Heart left ventricle (tissue), 16 donors: ENCODE data around the gene BDNF. TPM values are rescaled to one million over a fixed set of nuclear protein-coding genes. Genes with fewer than 3 reads are reported as not detected.

ENCODE experiments used
- ATAC-seq, 4 donors: fragments of 200-7000 bp; cut with Tn5 transposase; one replicate each; pipeline ENCODE4 v1.9.1; 2020 to 2022; ENCODE audit warnings: moderate library complexity in 4 of 4, mild to moderate bottlenecking in 3 of 4, moderate number of reproducible peaks in 1 of 4
- DNase-seq, 5 donors: peaks; one replicate each; pipeline ENCODE4 v3.0.0-alpha.2; 2020
- H3K27ac ChIP-seq, 12 donors: fragments of 200-600 bp; sonication (generic) in 4 of 12; one replicate each; pipeline versions ENCODE4 v1.5.0 to v1.8.0; 2016 to 2022; ENCODE audit warnings: mild to moderate bottlenecking in 2 of 12
- H3K27me3 ChIP-seq, 9 donors: fragments of 200-600 bp; sonication (generic) in 2 of 9; one replicate each; pipeline versions ENCODE4 v1.5.1 to v1.8.0; 2016 to 2022; ENCODE audit warnings: mild to moderate bottlenecking in 3 of 9
- H3K36me3 ChIP-seq, 9 donors: fragments of 200-600 bp; sonication (generic) in 2 of 9; one replicate each; pipeline versions ENCODE4 v1.5.0 to v1.8.0; 2018 to 2022; ENCODE audit warnings: mild to moderate bottlenecking in 2 of 9
- H3K4me1 ChIP-seq, 12 donors: fragments of 200-600 bp; sonication (generic) in 4 of 12; one replicate each; pipeline versions ENCODE4 v1.5.0 to v1.8.0; 2016 to 2022; ENCODE audit warnings: mild to moderate bottlenecking in 3 of 12
- H3K4me3 ChIP-seq, 12 donors: fragments of 200-600 bp; sonication (generic) in 4 of 12; one replicate each; pipeline versions ENCODE4 v1.5.0 to v1.8.0; 2017 to 2022; ENCODE audit warnings: mild to moderate bottlenecking in 9 of 12, moderate library complexity in 4 of 12
- H3K9me3 ChIP-seq, 12 donors: fragments of 200-600 bp; sonication (generic) in 4 of 12; one replicate each; pipeline versions ENCODE4 v1.5.0 to v1.8.0; 2016 to 2022; ENCODE audit warnings: mild to moderate bottlenecking in 1 of 12
- CTCF ChIP-seq, 12 donors: fragments of 200-600 bp; sonication (generic) in 4 of 12; IDR thresholded peaks; one replicate each; pipeline versions ENCODE4 v1.5.0 to v1.8.0; 2018 to 2022; ENCODE audit warnings: antibody characterized with exemption in 12 of 12, mild to moderate bottlenecking in 5 of 12
- POLR2A ChIP-seq, 2 donors: fragments of 450-650 bp; IDR thresholded peaks; one replicate each; pipeline ENCODE4 v1.6.1; 2017; ENCODE audit warnings: antibody characterized with exemption in 2 of 2, mild to moderate bottlenecking in 2 of 2, moderate library complexity in 2 of 2
- WGBS, 4 donors: extraction: QIAGEN DNeasy Blood & Tissue Kit in 2 of 4; methylation state at CpG; one replicate each; pipeline versions ENCODE4 v1.1.5 to v1.1.7; 2013 to 2018; 5-methylcytosine and 5-hydroxymethylcytosine counted together
- intact Hi-C, 10 donors: fragments of 100-400 bp; cut with DNase I; formaldehyde crosslinking; loops; one replicate each; pipeline versions ENCODE4 v1.11.1 to v1.14.2; 2022
- polyA plus RNA-seq, 2 donors: library from polyadenylated mRNA; stranded (reverse); fragments of 200-250 nt; gene quantifications; one replicate each; pipeline ENCODE4 v1.2.3, GENCODE V29; 2013
- total RNA-seq, 9 donors: library from RNA; depleted of rRNA in 2 of 9; stranded (reverse); fragments of >200 nt in 2 of 9; fragmentation: NEBNext Ultra II Directional in 3 of 9; extraction: Animal tissue kit (Norgen Biotek cat#: 25700) in 3 of 9; gene quantifications; one replicate each; pipeline versions ENCODE4 v1.1.0 to v1.2.4, GENCODE V29; 2016 to 2023
- donor health status: ischemic (EF 13 %, LVEDD 7.1; RV severe dilation, severe dysfunction).
- donor health status: healthy with polysubstance abuse.
- donor health status: DM: no; HTN: yes; CAD: no.
- donor health status: DM: no; HTN: no; CAD: no.
- donor health status: ischemic (EF 25% LVEDD 6.9; RV normal size, moderate dysfunction).
- donor health status: ischemic (EF 25% LVEDD 5.7; RV mildly dilated, moderate dysfunction).
- donor health status: healthy.
- donor health status: DM: yes; HTN: yes; CAD: no.
- donor health status: ischemic (EF 35%, LVEDD 5.7; RV mildly dilated, moderate dysfunction).
- donor health status: nonischemic (EF 11% LVEDD 7.7; RV severe dilation, severe dysfunction).
- donor health status: DM: yes; HTN: yes; CAD: no.
- donor health status: PGD.
- donor health status: ischemic (EF 29% LVEDD 5.4; RV normal size, mild dysfunction).
- donor health status: nonischemic (EF 23%, LVEDD 6.1; RV moderate dilation, normal function).

Gene BDNF
- total and polyA plus RNA-seq, 11 donors = 0.93 to 8.5 (median 3.1) TPM

DNA sequence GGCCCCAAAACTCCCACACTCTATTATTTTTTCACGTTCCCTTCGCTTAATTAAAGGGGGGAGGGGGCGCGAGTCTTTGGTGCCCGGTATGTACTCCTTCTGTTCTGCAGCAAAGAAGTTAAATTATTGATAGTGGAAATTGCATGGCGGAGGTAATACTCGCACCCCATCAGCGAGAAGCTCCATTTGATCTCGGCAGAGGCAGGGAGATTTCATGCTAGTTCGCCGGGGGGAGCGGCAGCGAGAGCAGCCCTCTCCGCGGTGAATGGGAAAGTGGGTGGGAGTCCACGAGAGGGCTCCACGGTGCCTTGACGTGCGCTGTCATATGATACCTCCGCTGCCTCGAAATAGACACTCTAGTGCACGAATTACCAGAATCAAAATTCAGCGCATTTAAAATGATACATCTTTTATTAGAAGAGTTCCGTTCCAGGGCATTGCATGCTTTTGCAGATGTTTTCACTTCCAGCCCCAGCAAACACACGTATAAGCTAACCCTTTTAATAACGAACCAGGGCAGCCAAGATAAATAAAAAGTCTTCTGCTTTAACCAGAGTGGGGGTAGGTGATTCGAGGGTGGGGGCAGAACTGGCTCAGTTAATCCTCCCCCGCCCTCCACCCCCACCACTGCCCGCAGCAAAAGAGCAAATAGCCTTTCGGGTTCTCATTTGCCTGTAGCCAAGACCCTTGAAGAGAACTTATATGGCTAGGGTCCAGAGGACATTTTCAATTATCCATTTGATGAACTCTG lies 1.3 kb upstream of the BDNF start:
- Histone ChIP-seq H3K27ac (peak overlapping the region in 6 of 12 donors; percentile 34 to 87 (median 76)), H3K4me1 (peaks cover 0 to 35% (median 12%) of the 10 kb centered on the region in 12 donors), H3K9me3 (no peaks in the 10 kb centered on the region), H3K4me3 (peak overlapping the region; percentile 43 to 73 (median 63)), H3K27me3 (peaks cover 0 to 68% (median 13%) of the 10 kb centered on the region in 9 donors), H3K36me3 (no peaks in the 10 kb centered on the region)
- DNase-seq (peak; percentile 23 to 63 (median 57)), ATAC-seq (peak in 3 of 4 donors; percentile 57 to 72 (median 65))
- WGBS, 4 donors = 1 to 3% (median 2%) methylated on average over 28 to 30 of the region's 30 CpGs
- intact Hi-C loops = loop anchor here in 7 of 10 donors (2.0 to 10.0 kb wide), 8 partner anchors 177 to 1626 kb away; no protein-coding TSS in a partner anchor
- TF ChIP-seq CTCF (IDR thresholded peaks at IDR 0.05) (peak in 7 of 12 donors; percentile 16 to 41 (median 25)), POLR2A (IDR thresholded peaks at IDR 0.05) (peak in 1 of 2 donors; percentile 46)

DNA sequence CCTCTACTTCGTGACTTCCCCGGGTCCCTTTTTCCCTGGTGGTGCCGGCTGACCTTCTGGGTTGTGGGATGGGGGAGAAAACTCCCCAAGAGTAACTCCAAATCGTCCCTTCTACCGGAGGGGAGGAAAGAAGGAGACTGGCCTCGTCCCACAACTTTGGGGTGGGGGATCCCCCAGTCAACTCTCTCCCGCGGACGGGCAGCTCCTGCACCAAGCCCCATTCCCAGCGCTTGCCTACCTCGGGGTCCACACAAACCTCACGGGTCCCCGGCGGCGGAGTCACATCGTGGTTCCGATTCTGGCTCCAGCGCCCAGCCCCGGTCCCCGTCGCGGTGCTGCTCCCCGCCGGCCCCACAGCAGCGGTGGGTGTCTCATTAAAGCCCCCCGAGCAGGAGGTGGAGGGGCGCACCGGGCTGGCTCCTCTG lies 317 bp downstream of the BDNF start:
- intact Hi-C loops = loop anchor here (2.0 to 10.0 kb wide), 17 partner anchors 165 to 1635 kb away; partner anchors contain the start of genes KIF18A (in 2 of the 10), METTL15 (in 2 of the 10) and LIN7C (in 1 of the 10)
- H3K4me1 ChIP-seq = peaks cover 0 to 35% (median 12%) of the 10 kb centered on the region in 12 donors
- H3K4me3 ChIP-seq = peak overlapping the region; percentile 43 to 73 (median 63)
- peaks cover 0 to 72% (median 15%) of the 10 kb centered on the region in 9 donors for H3K27me3 ChIP-seq
- ATAC-seq (peak in 1 of 4 donors; percentile 7), DNase-seq (peak in 1 of 5 donors; percentile 47)
- no peaks in the 10 kb centered on the region for H3K36me3 ChIP-seq
- H3K27ac ChIP-seq = peak overlapping the region in 8 of 12 donors; percentile 55 to 87 (median 67)
- 0 to 2% (median 1%) methylated on average over 24 to 28 of the region's 28 CpGs for WGBS, 4 donors
- H3K9me3 ChIP-seq = no peaks in the 10 kb centered on the region
- no peak for TF ChIP-seq POLR2A (IDR thresholded peaks at IDR 0.05)
- no peak for TF ChIP-seq CTCF (IDR thresholded peaks at IDR 0.05)

DNA sequence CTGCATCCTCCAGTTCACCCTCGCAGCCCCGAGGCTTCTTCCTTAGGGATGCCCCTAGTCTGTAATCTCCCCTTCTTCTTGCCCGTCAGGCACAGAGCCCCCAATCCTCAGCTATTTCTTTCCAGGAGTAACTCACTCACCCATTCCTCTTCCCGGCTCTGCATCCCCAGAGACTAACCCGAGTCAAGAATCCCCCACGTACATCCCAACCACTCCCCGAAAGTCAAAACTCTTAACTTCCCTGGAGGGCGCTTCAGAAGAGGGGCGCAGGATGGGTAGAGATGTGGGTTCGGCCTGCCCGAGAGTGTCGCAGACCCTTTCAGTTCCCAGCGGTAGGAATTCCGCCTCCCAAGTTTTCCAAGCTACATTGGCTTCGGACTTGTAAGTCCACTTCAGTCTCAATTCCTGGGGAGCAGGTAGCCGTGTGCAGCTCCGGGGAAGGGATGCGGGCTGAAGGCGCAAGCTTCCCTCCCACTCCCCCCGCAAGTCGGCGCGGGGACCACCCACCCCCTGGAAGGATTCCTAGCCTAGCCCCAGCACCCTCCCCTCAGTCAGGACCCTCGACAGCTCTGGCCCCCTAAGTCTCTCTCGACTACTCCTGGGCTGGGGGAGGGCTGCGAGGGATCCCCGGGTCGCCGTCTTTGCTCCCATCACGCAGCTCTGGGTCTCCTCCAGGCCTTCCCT lies 871 bp downstream of the BDNF start:
- no peak for DNase-seq
- intact Hi-C loops = loop anchor here (2.0 to 10.0 kb wide), 14 partner anchors 165 to 1635 kb away; partner anchors contain the start of genes KIF18A (in 2 of the 10), METTL15 (in 2 of the 10) and LIN7C (in 1 of the 10)
- Histone ChIP-seq H3K36me3 (no peaks in the 10 kb centered on the region), H3K4me3 (peak overlapping the region; percentile 43 to 73 (median 63)), H3K4me1 (peaks cover 0 to 35% (median 12%) of the 10 kb centered on the region in 12 donors), H3K27ac (peak overlapping the region in 10 of 12 donors; percentile 7 to 87 (median 58)), H3K9me3 (no peaks in the 10 kb centered on the region), H3K27me3 (peaks cover 0 to 72% (median 15%) of the 10 kb centered on the region in 9 donors)
- peak; percentile 1 to 18 (median 6) for ATAC-seq
- WGBS, 4 donors = 1% methylated on average over 26 to 30 of the region's 30 CpGs
- no peak for TF ChIP-seq POLR2A (IDR thresholded peaks at IDR 0.05)
- no peak for TF ChIP-seq CTCF (IDR thresholded peaks at IDR 0.05)
